HepG2 (cell line): ENCODE data around the gene TBCE. TPM values are rescaled to one million over a fixed set of nuclear protein-coding genes. Genes with fewer than 3 reads are reported as not detected.

Experiments
- ATAC-seq: fragments of 200-7000 bp; cut with Tn5 transposase; 3 replicates; pipeline ENCODE4 v1.9.1; 2020; ENCODE audit warnings: mild to moderate bottlenecking, moderate library complexity
- BruUV-seq: library from RNA; stranded (reverse); fragments of 400-500 nt; replicated peaks from 2 replicates; lab custom pipeline; 2021; lab: Mats Ljungman, UMichigan
- CTCF ChIA-PET: fragments of 300-600 bp; formaldehyde crosslinking; extraction: SDS; loops from one replicate; lab custom pipeline; 2021; ENCODE audit warnings: low total read pairs, inconsistent platforms, low intra/inter-chr PET ratio; lab: Yijun Ruan, JAX
- POLR2A ChIA-PET: fragments of 350-600 bp; sonication (Branson Sonifier 250); formaldehyde crosslinking; loops from one replicate; lab custom pipeline; 2020; ENCODE audit warnings: antibody characterized with exemption, inconsistent platforms; lab: Yijun Ruan, JAX
- DNase-seq: peaks from one replicate; pipeline ENCODE4 v3.0.0-alpha.2; 2015; ENCODE audit warnings: low spot score
- FAIRE-seq: peaks from 3 replicates; lab custom pipeline; 2011; peaks lifted over from hg19 to GRCh38; lab: Jason Lieb, UNC
- H2AFZ ChIP-seq: one replicate; pipeline ENCODE4 v1.6.1; 2011; ENCODE audit warnings: low read length, inconsistent platforms
- H3K27ac ChIP-seq: fragments of 300-600 bp; 3 replicates; pipeline ENCODE4 v1.8.0; 2011; ENCODE audit warnings: mixed run types, mild to moderate bottlenecking, mixed read lengths, low read length, inconsistent platforms; ENCODE audit not compliant: insufficient read depth; ENCODE audit errors: extremely low read length
- H3K27me3 ChIP-seq, 2 experiments: fragments of 200-600 bp in 1 of 2; 2 replicates in 1 of 2; 3 replicates in 1 of 2; pipeline versions ENCODE4 v1.6.0 to v1.8.0; 2011; ENCODE audit warnings: low read length in 2 of 2, mild to moderate bottlenecking in 2 of 2, moderate library complexity in 2 of 2, inconsistent platforms in 1 of 2; ENCODE audit not compliant: insufficient read depth in 2 of 2, control insufficient read depth in 1 of 2
- H3K36me3 ChIP-seq, 2 experiments: fragments of 200-600 bp in 1 of 2; replicated peaks in 1 of 2; 2 replicates in 1 of 2; 3 replicates in 1 of 2; pipeline versions ENCODE4 v1.5.1 to v1.8.0; 2011; ENCODE audit warnings: low read length in 2 of 2, inconsistent platforms in 1 of 2; ENCODE audit not compliant: insufficient read depth in 2 of 2, control insufficient read depth in 1 of 2
- H3K4me1 ChIP-seq: 2 replicates; pipeline ENCODE4 v1.5.1; 2012; ENCODE audit warnings: low read length, inconsistent platforms; ENCODE audit not compliant: insufficient read depth
- H3K4me2 ChIP-seq: 2 replicates; pipeline ENCODE4 v1.6.0; 2011; ENCODE audit warnings: low read depth, low read length, inconsistent platforms
- H3K4me3 ChIP-seq, 3 experiments: fragments of 200-600 bp in 1 of 3; sonication (generic), shearing (Covaris generic) in 1 of 3; replicated peaks in 1 of 3; 2 replicates each; pipeline ENCODE4 v1.5.1; 2011 to 2016; ENCODE audit warnings: low read length in 3 of 3, inconsistent platforms in 2 of 3, low read depth in 2 of 3, mild to moderate bottlenecking in 2 of 3, control low read depth in 1 of 3, mixed read lengths in 1 of 3; ENCODE audit not compliant: insufficient read depth in 1 of 3
- H3K79me2 ChIP-seq: one replicate; pipeline ENCODE4 v1.6.1; 2011; ENCODE audit warnings: low read length, inconsistent platforms; ENCODE audit not compliant: insufficient read depth
- H3K9ac ChIP-seq: 2 replicates; pipeline ENCODE4 v1.6.0; 2011; ENCODE audit warnings: mild to moderate bottlenecking, low read depth, low read length, inconsistent platforms; ENCODE audit not compliant: insufficient read depth
- H3K9me3 ChIP-seq: 2 replicates; pipeline ENCODE4 v1.5.1; 2012; ENCODE audit warnings: mild to moderate bottlenecking, low read length
- H4K20me1 ChIP-seq: 2 replicates; pipeline ENCODE4 v1.6.0; 2011; ENCODE audit warnings: inconsistent platforms, mild to moderate bottlenecking, low read length, moderate library complexity; ENCODE audit not compliant: insufficient read depth
- IKZF1 ChIP-seq: fragments of 450-650 bp; IDR thresholded peaks from 2 replicates; pipeline ENCODE4 v1.7.1; 2016
- PHB2 ChIP-seq: fragments of 450-650 bp; IDR thresholded peaks from 2 replicates; pipeline ENCODE4 v1.6.1; 2018; ENCODE audit not compliant: partially characterized antibody
- PPARG ChIP-seq: conservative IDR thresholded peaks from 2 replicates; pipeline ENCODE4 v1.6.1; 2016; ENCODE audit warnings: missing biosample characterization, missing genetic modification reagents
- REL ChIP-seq: sonication (generic); formaldehyde crosslinking; conservative IDR thresholded peaks from 2 replicates; pipeline ENCODE4 v1.8.0; 2022; ENCODE audit warnings: mild to moderate bottlenecking, missing genetic modification reagents, moderate library complexity
- SIX1 ChIP-seq: sonication (generic); formaldehyde crosslinking; IDR thresholded peaks from 2 replicates; pipeline ENCODE4 v1.4.0; 2020; ENCODE audit warnings: missing genetic modification reagents, borderline replicate concordance
- ZNF10 ChIP-seq: sonication (generic); formaldehyde crosslinking; IDR thresholded peaks from 2 replicates; pipeline ENCODE4 v1.4.0; 2020; ENCODE audit warnings: mild to moderate bottlenecking, low read depth, missing genetic modification reagents, borderline replicate concordance
- ZNF33B ChIP-seq: sonication (generic); formaldehyde crosslinking; IDR thresholded peaks from 2 replicates; pipeline ENCODE4 v1.5.1; 2020; ENCODE audit warnings: mild to moderate bottlenecking, missing genetic modification reagents
- ZNF549 ChIP-seq: sonication (generic); formaldehyde crosslinking; IDR thresholded peaks from 2 replicates; pipeline ENCODE4 v1.5.0; 2020; ENCODE audit warnings: missing genetic modification reagents
- WGBS: methylation state at CpG from one replicate; pipeline ENCODE4 v1.1.6; 2017; ENCODE audit warnings: low lambda C conversion rate; 5-methylcytosine and 5-hydroxymethylcytosine counted together
- in situ Hi-C: cut with HindIII; loops from 2 replicates; pipeline ENCODE4 v1.10.0; 2017; ENCODE audit warnings: low pct_unique_long_range_greater_than_20kb; ENCODE audit not compliant: extremely low pct_ligation_motif_present
- intact Hi-C: fragments of 100-400 bp; cut with micrococcal nuclease; formaldehyde crosslinking; loops from one replicate; pipeline ENCODE4 v1.10.0; 2022; ENCODE audit not compliant: unreplicated experiment
- polyA plus RNA-seq, 8 experiments: library from polyadenylated mRNA; depleted of rRNA in 3 of 8; stranded (reverse) in 7 of 8; unstranded in 1 of 8; fragments of >200 nt; fragmentation: Illumina TruSeq in 4 of 8; extraction: Trizol in 4 of 8; gene quantifications; 2 replicates each; pipeline versions ENCODE4 v1.2.1 to v1.2.3, GENCODE V29; 2011 to 2016; ENCODE audit warnings: low read depth in 4 of 8, missing spikeins in 1 of 8, mixed read lengths in 1 of 8; ENCODE audit not compliant: insufficient read depth in 1 of 8
- total RNA-seq, 5 experiments: library from RNA; depleted of rRNA; stranded (reverse); fragments of >200 nt; fragmentation: Illumina TruSeq; extraction: Trizol; gene quantifications; 2 replicates each; pipeline ENCODE4 v1.2.3, GENCODE V29; 2016; ENCODE audit warnings: low read depth in 1 of 5
- TF ChIP-seq, protein P1 (sequence below), 2 experiments: sonication (generic) in 1 of 2; formaldehyde crosslinking in 1 of 2; IDR thresholded peaks; 2 replicates each; pipeline versions ENCODE4 v1.4.0 to v1.6.1; 2018 to 2020; ENCODE audit warnings: missing genetic modification reagents in 2 of 2, borderline replicate concordance in 1 of 2, low read depth in 1 of 2, mild to moderate bottlenecking in 1 of 2, missing biosample characterization in 1 of 2
- TF ChIP-seq, protein P2 (sequence below): fragments of 450-650 bp; IDR thresholded peaks from 2 replicates; pipeline ENCODE4 v1.6.1; 2017

The TBCE gene
- total and polyA plus RNA-seq, 2 of the 13 experiments (the other 11 are each of a cell fraction or from before 2014, with no cell fraction given), result 25.6 to 31.1 TPM

GRCh38 chr1:235424092-235424491 is 56.9 kb downstream of the TBCE start:
- 97% methylated on average over 8 of the region's 8 CpGs for WGBS
- in situ Hi-C loops, result no loop called here

More at GRCh38 chr1:235424092-235424491, 56.9 kb downstream of the TBCE start:
- H3K9ac ChIP-seq, result no peak overlapping the region
- DNase-seq (no peak), FAIRE-seq (no peak), ATAC-seq (no peak)
- H3K36me3 ChIP-seq, result peaks cover 5 to 22% of the 10 kb centered on the region in 2 experiments; a peak in 4 of 5 replicates
- no peak overlapping the region for H3K27ac ChIP-seq
- no peak overlapping the region for H3K4me2 ChIP-seq
- CTCF ChIA-PET, result no interaction called here
- H4K20me1 ChIP-seq, result no peaks in the 10 kb centered on the region
- no TSS peak for BruUV-seq
- intact Hi-C loops, result no loop called here
- H3K9me3 ChIP-seq, result no peaks in the 10 kb centered on the region
- no peak overlapping the region for H3K4me3 ChIP-seq
- POLR2A ChIA-PET, result no interaction called here
- H3K4me1 ChIP-seq, result no peaks in the 10 kb centered on the region
- H3K79me2 ChIP-seq, result peaks cover 14% of the 10 kb centered on the region
- no peak for TF ChIP-seq SIX1 (CRISPR knock-in tag)
- no peak for TF ChIP-seq PPARG (CRISPR knock-in tag)
- TF ChIP-seq PHB2, result no peak
- no peak for TF ChIP-seq ZNF33B (CRISPR knock-in tag)
- no peak for TF ChIP-seq REL (CRISPR knock-in tag)
- TF ChIP-seq ZNF549 (CRISPR knock-in tag), result no peak
- TF ChIP-seq IKZF1, result no peak
- TF ChIP-seq, protein P1, sequence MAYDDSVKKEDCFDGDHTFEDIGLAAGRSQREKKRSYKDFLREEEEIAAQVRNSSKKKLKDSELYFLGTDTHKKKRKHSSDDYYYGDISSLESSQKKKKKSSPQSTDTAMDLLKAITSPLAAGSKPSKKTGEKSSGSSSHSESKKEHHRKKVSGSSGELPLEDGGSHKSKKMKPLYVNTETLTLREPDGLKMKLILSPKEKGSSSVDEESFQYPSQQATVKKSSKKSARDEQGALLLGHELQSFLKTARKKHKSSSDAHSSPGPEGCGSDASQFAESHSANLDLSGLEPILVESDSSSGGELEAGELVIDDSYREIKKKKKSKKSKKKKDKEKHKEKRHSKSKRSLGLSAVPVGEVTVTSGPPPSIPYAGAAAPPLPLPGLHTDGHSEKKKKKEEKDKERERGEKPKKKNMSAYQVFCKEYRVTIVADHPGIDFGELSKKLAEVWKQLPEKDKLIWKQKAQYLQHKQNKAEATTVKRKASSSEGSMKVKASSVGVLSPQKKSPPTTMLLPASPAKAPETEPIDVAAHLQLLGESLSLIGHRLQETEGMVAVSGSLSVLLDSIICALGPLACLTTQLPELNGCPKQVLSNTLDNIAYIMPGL (CRISPR knock-in tag; IDR thresholded peaks at IDR 0.05; ENCODE audit: borderline replicate concordance in 1 of 2, low read depth in 1 of 2), result no peak
- TF ChIP-seq, protein P2, sequence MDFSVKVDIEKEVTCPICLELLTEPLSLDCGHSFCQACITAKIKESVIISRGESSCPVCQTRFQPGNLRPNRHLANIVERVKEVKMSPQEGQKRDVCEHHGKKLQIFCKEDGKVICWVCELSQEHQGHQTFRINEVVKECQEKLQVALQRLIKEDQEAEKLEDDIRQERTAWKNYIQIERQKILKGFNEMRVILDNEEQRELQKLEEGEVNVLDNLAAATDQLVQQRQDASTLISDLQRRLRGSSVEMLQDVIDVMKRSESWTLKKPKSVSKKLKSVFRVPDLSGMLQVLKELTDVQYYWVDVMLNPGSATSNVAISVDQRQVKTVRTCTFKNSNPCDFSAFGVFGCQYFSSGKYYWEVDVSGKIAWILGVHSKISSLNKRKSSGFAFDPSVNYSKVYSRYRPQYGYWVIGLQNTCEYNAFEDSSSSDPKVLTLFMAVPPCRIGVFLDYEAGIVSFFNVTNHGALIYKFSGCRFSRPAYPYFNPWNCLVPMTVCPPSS, result no peak
- no peak for TF ChIP-seq ZNF10 (CRISPR knock-in tag)
- no peaks in the 10 kb centered on the region; a peak in 1 of 5 replicates for H3K27me3 ChIP-seq
- no peak overlapping the region for H2AFZ ChIP-seq
